CD14-positive monocyte (primary cell): ENCODE measurements around the gene KLF13. TPM values are rescaled to one million over a fixed set of nuclear protein-coding genes. Genes with fewer than 3 reads are reported as not detected.

Source experiments
- DNase-seq, 3 donors: peaks; one replicate each; pipeline ENCODE4 v3.0.0-alpha.2; 2011 to 2022
- H2AFZ ChIP-seq: 2 replicates; pipeline ENCODE4 v1.6.0; 2012; ENCODE audit warnings: mild to moderate bottlenecking, low read depth, low read length, inconsistent platforms; ENCODE audit not compliant: insufficient read depth, poor library complexity, severe bottlenecking
- H3K27ac ChIP-seq, 2 donors: 1 replicate in 1 of 2; 2 replicates in 1 of 2; pipeline ENCODE4 v1.5.1; 2012 to 2013; ENCODE audit warnings: low read length in 2 of 2, control low read depth in 1 of 2, inconsistent platforms in 1 of 2, low read depth in 1 of 2, mild to moderate bottlenecking in 1 of 2
- H3K27me3 ChIP-seq, 2 donors: one replicate each; pipeline versions ENCODE4 v1.6.0 to v1.6.1; 2011 to 2013; ENCODE audit warnings: low read length in 2 of 2; ENCODE audit not compliant: control insufficient read depth in 2 of 2, insufficient read depth in 2 of 2
- H3K36me3 ChIP-seq, 2 donors: replicated peaks in 1 of 2; 1 replicate in 1 of 2; 2 replicates in 1 of 2; pipeline versions ENCODE4 v1.5.1 to v1.6.1; 2012 to 2013; ENCODE audit warnings: low read length in 2 of 2, control low read depth in 1 of 2, inconsistent platforms in 1 of 2, mild to moderate bottlenecking in 1 of 2; ENCODE audit not compliant: insufficient read depth in 2 of 2, control insufficient read depth in 1 of 2
- H3K4me1 ChIP-seq, 2 donors: 1 replicate in 1 of 2; 2 replicates in 1 of 2; pipeline versions ENCODE4 v1.5.1 to v1.6.1; 2012 to 2013; ENCODE audit warnings: low read length in 2 of 2, control low read depth in 1 of 2, inconsistent platforms in 1 of 2, mild to moderate bottlenecking in 1 of 2, moderate library complexity in 1 of 2; ENCODE audit not compliant: insufficient read depth in 2 of 2, control insufficient read depth in 1 of 2
- H3K4me2 ChIP-seq: replicated peaks from 2 replicates; pipeline ENCODE3; 2012; ENCODE audit warnings: low read length, moderate library complexity, mild to moderate bottlenecking; ENCODE audit not compliant: poor library complexity, severe bottlenecking; ENCODE audit errors: extremely low read depth
- H3K4me3 ChIP-seq, 3 experiments: fragments of 200-600 bp in 1 of 3; sonication (generic) in 1 of 3; replicated peaks in 1 of 3; 1 replicate in 2 of 3; 2 replicates in 1 of 3; pipeline ENCODE4 v1.5.1; 2011 to 2013; ENCODE audit warnings: low read length in 3 of 3, mild to moderate bottlenecking in 3 of 3, control low read depth in 2 of 3, low read depth in 2 of 3, inconsistent platforms in 1 of 3, moderate library complexity in 1 of 3
- H3K79me2 ChIP-seq: 2 replicates; pipeline ENCODE4 v1.6.0; 2012; ENCODE audit warnings: mild to moderate bottlenecking, control low read depth, inconsistent platforms, low read length, moderate library complexity; ENCODE audit not compliant: insufficient read depth
- H3K9ac ChIP-seq: 2 replicates; pipeline ENCODE4 v1.6.0; 2017; ENCODE audit warnings: low read length, mild to moderate bottlenecking; ENCODE audit not compliant: insufficient read depth, poor library complexity, severe bottlenecking
- H3K9me3 ChIP-seq, 2 donors: replicated peaks in 1 of 2; 1 replicate in 1 of 2; 2 replicates in 1 of 2; pipeline versions ENCODE4 v1.5.1 to v1.6.1; 2012 to 2013; ENCODE audit warnings: low read length in 2 of 2, control low read depth in 1 of 2; ENCODE audit not compliant: control insufficient read depth in 1 of 2, insufficient read depth in 1 of 2
- H4K20me1 ChIP-seq: 2 replicates; pipeline ENCODE4 v1.6.0; 2012; ENCODE audit warnings: mild to moderate bottlenecking, low read length, control low read depth, moderate library complexity; ENCODE audit not compliant: insufficient read depth
- H3K27ac Mint-ChIP-seq, 7 donors: one replicate each; pipeline ENCODE4 v1.8.0; 2020; ENCODE audit warnings: mild to moderate bottlenecking in 7 of 7, mixed read lengths in 7 of 7, moderate library complexity in 6 of 7, inconsistent platforms in 2 of 7
- H3K27me3 Mint-ChIP-seq, 3 donors: one replicate each; pipeline ENCODE4 v1.8.0; 2021 to 2022; ENCODE audit warnings: low read depth in 3 of 3, mild to moderate bottlenecking in 3 of 3, mixed read lengths in 3 of 3, moderate library complexity in 3 of 3, inconsistent platforms in 1 of 3
- H3K36me3 Mint-ChIP-seq, 2 donors: one replicate each; pipeline ENCODE4 v1.8.0; 2020; ENCODE audit warnings: mixed read lengths in 2 of 2, inconsistent platforms in 1 of 2, mild to moderate bottlenecking in 1 of 2
- H3K4me1 Mint-ChIP-seq: one replicate; pipeline ENCODE4 v1.8.0; 2020; ENCODE audit warnings: mild to moderate bottlenecking, mixed read lengths
- H3K4me3 Mint-ChIP-seq, 2 donors: one replicate each; pipeline ENCODE4 v1.8.0; 2020; ENCODE audit warnings: mild to moderate bottlenecking in 2 of 2, mixed read lengths in 2 of 2, moderate library complexity in 1 of 2
- H3K9me3 Mint-ChIP-seq, 7 donors: one replicate each; pipeline ENCODE4 v1.8.0; 2020 to 2022; ENCODE audit warnings: mixed read lengths in 7 of 7, mild to moderate bottlenecking in 6 of 7, moderate library complexity in 6 of 7, inconsistent platforms in 2 of 7
- WGBS: methylation state at CpG from one replicate; pipeline ENCODE4 v1.1.5; 2013; ENCODE audit warnings: missing lambda C conversion rate; ENCODE audit not compliant: insufficient coverage; 5-methylcytosine and 5-hydroxymethylcytosine counted together
- intact Hi-C, 2 donors: fragments of 100-400 bp; cut with micrococcal nuclease; formaldehyde crosslinking; loops; one replicate each; pipeline versions ENCODE4 v1.15.0 to v1.15.1; 2023
- polyA plus RNA-seq, 3 donors: library from polyadenylated mRNA; depleted of rRNA in 1 of 3; unstranded in 2 of 3; stranded (reverse) in 1 of 3; fragments of 300-500 nt in 2 of 3; fragments of >200 nt in 1 of 3; fragmentation: Illumina TruSeq in 2 of 3; gene quantifications; 1 replicate in 2 of 3; 2 replicates in 1 of 3; pipeline ENCODE4 v1.2.3, GENCODE V29; 2012 to 2021
- TF ChIP-seq, protein P1 (sequence below): fragments of 200-600 bp; IDR thresholded peaks from one replicate; pipeline ENCODE4 v1.8.0; 2022; ENCODE audit warnings: antibody characterized with exemption, mild to moderate bottlenecking

Gene KLF13
- polyA plus RNA-seq, 3 donors, result 22.5 to 121 (median 28.0) TPM

DNA sequence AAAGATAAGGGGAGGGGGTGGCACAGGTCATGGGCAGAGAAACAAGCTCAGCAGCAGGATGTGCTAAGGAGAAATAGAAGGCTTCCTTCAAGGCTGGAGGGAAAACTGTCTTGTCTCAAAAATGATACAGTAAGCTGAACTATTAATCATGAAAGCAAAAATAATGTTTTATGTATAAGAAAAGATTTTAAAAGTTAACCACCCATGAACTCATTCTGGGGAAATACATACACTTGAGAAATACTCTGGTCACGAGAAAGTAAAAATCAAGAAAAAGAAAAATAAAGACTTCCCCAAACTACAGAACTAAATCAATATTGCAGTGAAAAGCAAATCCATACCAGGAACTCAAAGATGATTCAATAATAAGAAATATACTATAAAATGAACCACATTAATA is 80.7 kb downstream of the KLF13 start:
- Histone ChIP-seq H4K20me1 (no peaks in the 10 kb centered on the region), H3K36me3 (no peaks in the 10 kb centered on the region), H3K9me3 (peaks cover 9 to 12% of the 10 kb centered on the region in 2 donors), H3K4me2 (no peak overlapping the region), H3K9ac (no peak overlapping the region), H2AFZ (no peak overlapping the region), H3K27me3 (no peaks in the 10 kb centered on the region), H3K4me3 (no peak overlapping the region), H3K79me2 (no peaks in the 10 kb centered on the region), H3K4me1 (peaks cover 15 to 29% of the 10 kb centered on the region in 2 donors), H3K27ac (no peak overlapping the region)
- H3K27me3 Mint-ChIP-seq, result peaks cover 2 to 4% (median 4%) of the 10 kb centered on the region in 3 donors
- intact Hi-C loops, result no loop called here
- WGBS, result no CpG with 5 or more reads among the region's 1 CpG
- H3K4me3 Mint-ChIP-seq, result peak overlapping the region in 1 of 2 donors; percentile 23
- peaks cover 0 to 2% of the 10 kb centered on the region in 2 donors for H3K36me3 Mint-ChIP-seq
- peak overlapping the region in 4 of 7 donors; percentile 18 to 90 (median 24) for H3K27ac Mint-ChIP-seq
- no peak for DNase-seq
- TF ChIP-seq, protein P1, sequence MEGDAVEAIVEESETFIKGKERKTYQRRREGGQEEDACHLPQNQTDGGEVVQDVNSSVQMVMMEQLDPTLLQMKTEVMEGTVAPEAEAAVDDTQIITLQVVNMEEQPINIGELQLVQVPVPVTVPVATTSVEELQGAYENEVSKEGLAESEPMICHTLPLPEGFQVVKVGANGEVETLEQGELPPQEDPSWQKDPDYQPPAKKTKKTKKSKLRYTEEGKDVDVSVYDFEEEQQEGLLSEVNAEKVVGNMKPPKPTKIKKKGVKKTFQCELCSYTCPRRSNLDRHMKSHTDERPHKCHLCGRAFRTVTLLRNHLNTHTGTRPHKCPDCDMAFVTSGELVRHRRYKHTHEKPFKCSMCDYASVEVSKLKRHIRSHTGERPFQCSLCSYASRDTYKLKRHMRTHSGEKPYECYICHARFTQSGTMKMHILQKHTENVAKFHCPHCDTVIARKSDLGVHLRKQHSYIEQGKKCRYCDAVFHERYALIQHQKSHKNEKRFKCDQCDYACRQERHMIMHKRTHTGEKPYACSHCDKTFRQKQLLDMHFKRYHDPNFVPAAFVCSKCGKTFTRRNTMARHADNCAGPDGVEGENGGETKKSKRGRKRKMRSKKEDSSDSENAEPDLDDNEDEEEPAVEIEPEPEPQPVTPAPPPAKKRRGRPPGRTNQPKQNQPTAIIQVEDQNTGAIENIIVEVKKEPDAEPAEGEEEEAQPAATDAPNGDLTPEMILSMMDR, result no peak
- H3K9me3 Mint-ChIP-seq, result peaks cover 8 to 24% (median 15%) of the 10 kb centered on the region in 7 donors
- H3K4me1 Mint-ChIP-seq, result peaks cover 31% of the 10 kb centered on the region

DNA sequence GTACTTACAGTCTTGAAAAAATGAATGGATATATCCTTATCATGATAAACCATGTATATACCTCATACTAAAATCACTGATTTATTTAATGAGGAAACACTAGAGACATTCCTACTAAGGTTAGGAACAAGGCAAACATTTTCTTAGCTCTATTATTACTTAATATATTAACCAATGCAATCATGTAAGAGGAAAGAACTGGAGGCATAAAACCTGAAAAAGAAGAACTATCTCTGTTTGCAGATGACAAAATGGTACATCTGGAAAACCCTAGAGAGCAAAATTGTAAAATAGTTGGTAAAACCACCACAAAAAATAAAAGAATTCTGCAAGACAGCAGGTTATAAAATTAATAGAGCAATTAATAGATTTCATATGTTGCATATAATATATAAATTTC is 81.2 kb downstream of the KLF13 start:
- no peak overlapping the region for H2AFZ ChIP-seq
- peaks cover 34% of the 10 kb centered on the region for H3K4me1 Mint-ChIP-seq
- H3K4me3 Mint-ChIP-seq, result no peak overlapping the region
- H3K9me3 ChIP-seq, result peaks cover 9 to 12% of the 10 kb centered on the region in 2 donors
- peaks cover 15 to 29% of the 10 kb centered on the region in 2 donors for H3K4me1 ChIP-seq
- H3K36me3 ChIP-seq, result no peaks in the 10 kb centered on the region
- H3K4me2 ChIP-seq, result no peak overlapping the region
- intact Hi-C loops, result no loop called here
- H3K79me2 ChIP-seq, result no peaks in the 10 kb centered on the region
- no peak overlapping the region for H3K4me3 ChIP-seq
- H4K20me1 ChIP-seq, result no peaks in the 10 kb centered on the region
- no peak overlapping the region for H3K27ac ChIP-seq
- TF ChIP-seq, protein P1, result no peak
- peaks cover 2 to 4% (median 3%) of the 10 kb centered on the region in 3 donors for H3K27me3 Mint-ChIP-seq
- peaks cover 8 to 24% (median 15%) of the 10 kb centered on the region in 7 donors for H3K9me3 Mint-ChIP-seq
- peak in 1 of 3 donors; percentile 21 for DNase-seq
- H3K36me3 Mint-ChIP-seq, result peaks cover 0 to 2% of the 10 kb centered on the region in 2 donors
- no peak overlapping the region for H3K9ac ChIP-seq
- no peaks in the 10 kb centered on the region for H3K27me3 ChIP-seq
- H3K27ac Mint-ChIP-seq, result no peak overlapping the region
